ENCODE data around the gene UBC. TPM values are rescaled to one million over a fixed set of nuclear protein-coding genes. Genes with fewer than 3 reads are reported as not detected.

UBC gene
- total and polyA plus RNA-seq, 9 of the 15 experiments (the other 6 are each of a cell fraction or from before 2014, with no cell fraction given), result 533 to 1,153 (median 813) TPM

DNA sequence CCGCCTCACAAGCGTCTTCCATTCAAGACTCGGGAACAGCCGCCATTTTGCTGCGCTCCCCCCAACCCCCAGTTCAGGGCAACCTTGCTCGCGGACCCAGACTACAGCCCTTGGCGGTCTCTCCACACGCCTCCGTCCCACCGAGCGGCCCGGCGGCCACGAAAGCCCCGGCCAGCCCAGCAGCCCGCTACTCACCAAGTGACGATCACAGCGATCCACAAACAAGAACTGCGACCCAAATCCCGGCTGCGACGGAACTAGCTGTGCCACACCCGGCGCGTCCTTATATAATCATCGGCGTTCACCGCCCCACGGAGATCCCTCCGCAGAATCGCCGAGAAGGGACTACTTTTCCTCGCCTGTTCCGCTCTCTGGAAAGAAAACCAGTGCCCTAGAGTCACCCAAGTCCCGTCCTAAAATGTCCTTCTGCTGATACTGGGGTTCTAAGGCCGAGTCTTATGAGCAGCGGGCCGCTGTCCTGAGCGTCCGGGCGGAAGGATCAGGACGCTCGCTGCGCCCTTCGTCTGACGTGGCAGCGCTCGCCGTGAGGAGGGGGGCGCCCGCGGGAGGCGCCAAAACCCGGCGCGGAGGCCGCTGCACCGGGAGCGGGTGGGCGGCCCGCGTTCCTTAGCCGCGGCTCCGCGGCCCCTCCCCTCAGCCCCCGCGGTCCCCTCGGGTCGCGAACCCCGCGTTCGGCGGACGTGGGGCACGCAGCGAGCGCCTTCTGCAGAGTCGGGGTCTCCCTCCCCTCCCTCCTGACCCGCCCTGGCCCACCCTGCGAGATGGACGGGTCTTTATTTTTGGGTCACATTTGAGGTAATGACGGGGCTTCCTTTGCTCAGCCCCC, at the start of gene UBC (continued):
- no peak for TF ChIP-seq NR2C1 (IDR thresholded peaks at IDR 0.05)
- TF ChIP-seq NR2C1 (tag; IDR thresholded peaks at IDR 0.05), result peak; percentile 77
- TF ChIP-seq, protein P1, sequence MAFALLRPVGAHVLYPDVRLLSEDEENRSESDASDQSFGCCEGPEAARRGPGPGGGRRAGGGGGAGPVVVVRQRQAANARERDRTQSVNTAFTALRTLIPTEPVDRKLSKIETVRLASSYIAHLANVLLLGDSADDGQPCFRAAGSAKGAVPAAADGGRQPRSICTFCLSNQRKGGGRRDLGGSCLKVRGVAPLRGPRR (CRISPR knock-in tag; IDR thresholded peaks at IDR 0.05), result no peak
- TF ChIP-seq, protein P2, sequence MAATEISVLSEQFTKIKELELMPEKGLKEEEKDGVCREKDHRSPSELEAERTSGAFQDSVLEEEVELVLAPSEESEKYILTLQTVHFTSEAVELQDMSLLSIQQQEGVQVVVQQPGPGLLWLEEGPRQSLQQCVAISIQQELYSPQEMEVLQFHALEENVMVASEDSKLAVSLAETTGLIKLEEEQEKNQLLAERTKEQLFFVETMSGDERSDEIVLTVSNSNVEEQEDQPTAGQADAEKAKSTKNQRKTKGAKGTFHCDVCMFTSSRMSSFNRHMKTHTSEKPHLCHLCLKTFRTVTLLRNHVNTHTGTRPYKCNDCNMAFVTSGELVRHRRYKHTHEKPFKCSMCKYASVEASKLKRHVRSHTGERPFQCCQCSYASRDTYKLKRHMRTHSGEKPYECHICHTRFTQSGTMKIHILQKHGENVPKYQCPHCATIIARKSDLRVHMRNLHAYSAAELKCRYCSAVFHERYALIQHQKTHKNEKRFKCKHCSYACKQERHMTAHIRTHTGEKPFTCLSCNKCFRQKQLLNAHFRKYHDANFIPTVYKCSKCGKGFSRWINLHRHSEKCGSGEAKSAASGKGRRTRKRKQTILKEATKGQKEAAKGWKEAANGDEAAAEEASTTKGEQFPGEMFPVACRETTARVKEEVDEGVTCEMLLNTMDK (IDR thresholded peaks at IDR 0.05; ENCODE audit: borderline replicate concordance, insufficient read depth, low read depth, low read length, poor library complexity, severe bottlenecking), result no peak
- TF ChIP-seq FOXJ2 (tag; IDR thresholded peaks at IDR 0.05), result peak; percentile 39; the same call in 1 of the 2 replicates
- no peak for TF ChIP-seq ZNF445 (CRISPR knock-in tag; IDR thresholded peaks at IDR 0.05; ENCODE audit: low read depth)
- TF ChIP-seq, protein P3, sequence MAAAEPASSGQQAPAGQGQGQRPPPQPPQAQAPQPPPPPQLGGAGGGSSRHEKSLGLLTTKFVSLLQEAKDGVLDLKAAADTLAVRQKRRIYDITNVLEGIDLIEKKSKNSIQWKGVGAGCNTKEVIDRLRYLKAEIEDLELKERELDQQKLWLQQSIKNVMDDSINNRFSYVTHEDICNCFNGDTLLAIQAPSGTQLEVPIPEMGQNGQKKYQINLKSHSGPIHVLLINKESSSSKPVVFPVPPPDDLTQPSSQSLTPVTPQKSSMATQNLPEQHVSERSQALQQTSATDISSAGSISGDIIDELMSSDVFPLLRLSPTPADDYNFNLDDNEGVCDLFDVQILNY (CRISPR knock-in tag; IDR thresholded peaks at IDR 0.05), result peak; percentile 14
- TF ChIP-seq ZKSCAN3 (CRISPR knock-in tag; IDR thresholded peaks at IDR 0.05), result no peak
- no peak for TF ChIP-seq BRF1 (IDR thresholded peaks at IDR 0.05; ENCODE audit: borderline replicate concordance, extremely low read depth, insufficient read length)
- no peak for TF ChIP-seq TAF9B (IDR thresholded peaks at IDR 0.05; ENCODE audit: partially characterized antibody)
- TF ChIP-seq HDAC6 (IDR thresholded peaks at IDR 0.05; ENCODE audit: low read depth, low read length), result 0 out of 2 replicates have a peak, but pooled peaks have one; percentile 68
- TF ChIP-seq, protein P4, sequence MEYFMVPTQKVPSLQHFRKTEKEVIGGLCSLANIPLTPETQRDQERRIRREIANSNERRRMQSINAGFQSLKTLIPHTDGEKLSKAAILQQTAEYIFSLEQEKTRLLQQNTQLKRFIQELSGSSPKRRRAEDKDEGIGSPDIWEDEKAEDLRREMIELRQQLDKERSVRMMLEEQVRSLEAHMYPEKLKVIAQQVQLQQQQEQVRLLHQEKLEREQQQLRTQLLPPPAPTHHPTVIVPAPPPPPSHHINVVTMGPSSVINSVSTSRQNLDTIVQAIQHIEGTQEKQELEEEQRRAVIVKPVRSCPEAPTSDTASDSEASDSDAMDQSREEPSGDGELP (CRISPR knock-in tag; IDR thresholded peaks at IDR 0.05; ENCODE audit: borderline replicate concordance), result peak; percentile 91
- TF ChIP-seq SREBF1 (IDR thresholded peaks at IDR 0.05; ENCODE audit: borderline replicate concordance, low read depth, low read length), result no peak
- TF ChIP-seq, protein P5, sequence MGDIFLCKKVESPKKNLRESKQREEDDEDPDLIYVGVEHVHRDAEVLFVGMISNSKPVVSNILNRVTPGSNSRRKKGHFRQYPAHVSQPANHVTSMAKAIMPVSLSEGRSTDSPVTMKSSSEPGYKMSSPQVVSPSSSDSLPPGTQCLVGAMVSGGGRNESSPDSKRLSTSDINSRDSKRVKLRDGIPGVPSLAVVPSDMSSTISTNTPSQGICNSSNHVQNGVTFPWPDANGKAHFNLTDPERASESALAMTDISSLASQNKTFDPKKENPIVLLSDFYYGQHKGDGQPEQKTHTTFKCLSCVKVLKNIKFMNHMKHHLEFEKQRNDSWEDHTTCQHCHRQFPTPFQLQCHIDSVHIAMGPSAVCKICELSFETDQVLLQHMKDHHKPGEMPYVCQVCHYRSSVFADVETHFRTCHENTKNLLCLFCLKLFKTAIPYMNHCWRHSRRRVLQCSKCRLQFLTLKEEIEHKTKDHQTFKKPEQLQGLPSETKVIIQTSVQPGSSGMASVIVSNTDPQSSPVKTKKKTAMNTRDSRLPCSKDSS (IDR thresholded peaks at IDR 0.05; ENCODE audit: low read depth, partially characterized antibody), result no peak
- no peak for TF ChIP-seq TBP (optimal IDR thresholded peaks at IDR 0.05; ENCODE audit: low read depth, low read length)
- peak; percentile 84 for TF ChIP-seq ZBTB1 (CRISPR knock-in tag; IDR thresholded peaks at IDR 0.05; ENCODE audit: borderline replicate concordance, low read depth)
- TF ChIP-seq, protein P6, sequence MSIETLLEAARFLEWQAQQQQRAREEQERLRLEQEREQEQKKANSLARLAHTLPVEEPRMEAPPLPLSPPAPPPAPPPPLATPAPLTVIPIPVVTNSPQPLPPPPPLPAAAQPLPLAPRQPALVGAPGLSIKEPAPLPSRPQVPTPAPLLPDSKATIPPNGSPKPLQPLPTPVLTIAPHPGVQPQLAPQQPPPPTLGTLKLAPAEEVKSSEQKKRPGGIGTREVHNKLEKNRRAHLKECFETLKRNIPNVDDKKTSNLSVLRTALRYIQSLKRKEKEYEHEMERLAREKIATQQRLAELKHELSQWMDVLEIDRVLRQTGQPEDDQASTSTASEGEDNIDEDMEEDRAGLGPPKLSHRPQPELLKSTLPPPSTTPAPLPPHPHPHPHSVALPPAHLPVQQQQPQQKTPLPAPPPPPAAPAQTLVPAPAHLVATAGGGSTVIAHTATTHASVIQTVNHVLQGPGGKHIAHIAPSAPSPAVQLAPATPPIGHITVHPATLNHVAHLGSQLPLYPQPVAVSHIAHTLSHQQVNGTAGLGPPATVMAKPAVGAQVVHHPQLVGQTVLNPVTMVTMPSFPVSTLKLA (conservative IDR thresholded peaks at IDR 0.05), result no peak
- no peak for TF ChIP-seq PTTG1 (tag; IDR thresholded peaks at IDR 0.05; ENCODE audit: low read depth)

All from K562 (cell line).